Lower leg skin (tissue), 4 donors: ENCODE measurements around the gene DPT. TPM values are rescaled to one million over a fixed set of nuclear protein-coding genes. Genes with fewer than 3 reads are reported as not detected.

Experiments used
- DNase-seq, 2 donors: peaks; one replicate each; pipeline ENCODE4 v3.0.0-alpha.2; 2019; ENCODE audit warnings: low spot score in 2 of 2
- H3K4me3 ChIP-seq: fragments of 200-600 bp; sonication (generic); 2 replicates; pipeline ENCODE4 v1.5.1; 2017; ENCODE audit warnings: mild to moderate bottlenecking, low read depth; ENCODE audit not compliant: poor library complexity, severe bottlenecking
- CTCF ChIP-seq, 3 donors: fragments of 450-650 bp; IDR thresholded peaks; one replicate each; pipeline ENCODE4 v1.5.1; 2016; ENCODE audit warnings: antibody characterized with exemption in 3 of 3, mild to moderate bottlenecking in 3 of 3, moderate library complexity in 2 of 3
- POLR2A ChIP-seq, 2 donors: fragments of 450-650 bp; IDR thresholded peaks; one replicate each; pipeline ENCODE4 v1.6.1; 2016 to 2017; ENCODE audit warnings: antibody characterized with exemption in 2 of 2, mild to moderate bottlenecking in 1 of 2, moderate library complexity in 1 of 2
- WGBS, 2 donors: methylation state at CpG; one replicate each; pipeline ENCODE4 v1.1.5; 2018; 5-methylcytosine and 5-hydroxymethylcytosine counted together
- intact Hi-C: fragments of 100-400 bp; cut with DNase I; formaldehyde crosslinking; loops from one replicate; pipeline ENCODE4 v1.15.0; 2023; ENCODE audit warnings: low total_unique reads
- total RNA-seq, 4 donors: library from RNA; depleted of rRNA; stranded (reverse); fragments of >200 nt; gene quantifications; one replicate each; pipeline ENCODE4 v1.1.0, GENCODE V29; 2016

DPT gene
- total RNA-seq, 4 donors from 2014 or later = 6.1 to 32.9 (median 19.1) TPM

- no peak for TF ChIP-seq CTCF (IDR thresholded peaks at IDR 0.05)
- no peak for TF ChIP-seq POLR2A (IDR thresholded peaks at IDR 0.05)
- DNase-seq = no peak
- no peak overlapping the region for H3K4me3 ChIP-seq
- 81 to 85% methylated on average over 7 of the region's 7 CpGs for WGBS, 2 donors
- intact Hi-C loops = no loop called here
Observed at GRCh38 chr1:168696125-168696760, 32.8 kb downstream of the DPT start.

- no peak for DNase-seq
- TF ChIP-seq CTCF (IDR thresholded peaks at IDR 0.05) = no peak
- TF ChIP-seq POLR2A (IDR thresholded peaks at IDR 0.05) = no peak
- no peak overlapping the region for H3K4me3 ChIP-seq
- intact Hi-C loops = no loop called here
- WGBS, 2 donors = 87 to 95% methylated on average over 2 of the region's 2 CpGs
Observed at GRCh38 chr1:168693872-168694238, 35.2 kb downstream of the DPT start.

GRCh38 chr1:168693197-168693871 is 35.7 kb downstream of the DPT start:
- WGBS, 2 donors = 91 to 95% methylated on average over 8 of the region's 8 CpGs
- TF ChIP-seq CTCF (IDR thresholded peaks at IDR 0.05) (no peak), POLR2A (IDR thresholded peaks at IDR 0.05) (no peak)
- intact Hi-C loops = no loop called here
- no peak overlapping the region for H3K4me3 ChIP-seq
- DNase-seq = no peak

- 92 to 93% methylated on average over 3 of the region's 3 CpGs for WGBS, 2 donors
- DNase-seq = no peak
- H3K4me3 ChIP-seq = no peak overlapping the region
- TF ChIP-seq POLR2A (IDR thresholded peaks at IDR 0.05) (no peak), CTCF (IDR thresholded peaks at IDR 0.05) (no peak)
- intact Hi-C loops = no loop called here
Observed at GRCh38 chr1:168692472-168692871, 36.5 kb downstream of the DPT start.

- H3K4me3 ChIP-seq = no peak overlapping the region
- no peak for DNase-seq
- intact Hi-C loops = no loop called here
- TF ChIP-seq POLR2A (IDR thresholded peaks at IDR 0.05) = no peak
- no peak for TF ChIP-seq CTCF (IDR thresholded peaks at IDR 0.05)
- WGBS, 2 donors = 76 to 88% methylated on average over 5 of the region's 5 CpGs
Observed at GRCh38 chr1:168691541-168691940, 37.5 kb downstream of the DPT start.
